B cell (primary cell): Measurements from ENCODE around the gene GMPR2. TPM values are rescaled to one million over a fixed set of nuclear protein-coding genes. Genes with fewer than 3 reads are reported as not detected.

Source experiments
- ATAC-seq: fragments of 200-7000 bp; cut with Tn5 transposase; one replicate; pipeline ENCODE4 v1.10.0; 2021; ENCODE audit warnings: low read depth, mild to moderate bottlenecking, moderate number of reproducible peaks, moderate library complexity
- CTCF ChIA-PET: fragments of 350-600 bp; sonication (Branson Sonifier 250); formaldehyde crosslinking; loops from one replicate; lab custom pipeline; 2021; ENCODE audit warnings: antibody characterized with exemption, inconsistent platforms; lab: Charles Lee
- POLR2A ChIA-PET: fragments of 350-600 bp; sonication (Branson Sonifier 250); formaldehyde crosslinking; loops from one replicate; lab custom pipeline; 2021; ENCODE audit warnings: antibody characterized with exemption; lab: Charles Lee
- DNase-seq: peaks from one replicate; pipeline ENCODE4 v3.0.0; 2013
- H2AFZ ChIP-seq: 2 replicates; pipeline ENCODE4 v1.6.1; 2012; ENCODE audit warnings: mild to moderate bottlenecking, low read depth, low read length; ENCODE audit not compliant: insufficient read depth, poor library complexity, severe bottlenecking
- H3K27ac ChIP-seq, 2 donors: 1 replicate in 1 of 2; 2 replicates in 1 of 2; pipeline ENCODE4 v1.5.1; 2012 to 2013; ENCODE audit warnings: low read length in 2 of 2, mild to moderate bottlenecking in 2 of 2, moderate library complexity in 1 of 2
- H3K27me3 ChIP-seq, 4 experiments: fragments of 200-600 bp in 1 of 4; sonication (generic) in 1 of 4; replicated peaks in 1 of 4; 1 replicate in 2 of 4; 2 replicates in 2 of 4; pipeline versions ENCODE4 v1.6.1 to v1.7.0; 2013 to 2016; ENCODE audit warnings: low read length in 3 of 4, mild to moderate bottlenecking in 2 of 4, mixed read lengths in 1 of 4, moderate library complexity in 1 of 4; ENCODE audit not compliant: insufficient read depth in 4 of 4, control insufficient read depth in 3 of 4; ENCODE audit errors: control extremely low read depth in 1 of 4
- H3K36me3 ChIP-seq, 2 experiments: replicated peaks in 1 of 2; 1 replicate in 1 of 2; 2 replicates in 1 of 2; pipeline versions ENCODE4 v1.6.1 to v1.7.1; 2013; ENCODE audit warnings: low read length in 1 of 2; ENCODE audit not compliant: insufficient read depth in 2 of 2, control insufficient read depth in 1 of 2; ENCODE audit errors: control extremely low read depth in 1 of 2, extremely low read depth in 1 of 2
- H3K4me1 ChIP-seq, 2 donors: fragments of 200-600 bp in 1 of 2; sonication (generic) in 1 of 2; 1 replicate in 1 of 2; 2 replicates in 1 of 2; pipeline versions ENCODE4 v1.5.1 to v1.6.1; 2013 to 2017; ENCODE audit warnings: low read length in 2 of 2; ENCODE audit not compliant: control insufficient read depth in 2 of 2, insufficient read depth in 2 of 2
- H3K4me2 ChIP-seq: replicated peaks from 2 replicates; pipeline ENCODE3; 2012; ENCODE audit warnings: mild to moderate bottlenecking, low read depth, low read length; ENCODE audit not compliant: poor library complexity, severe bottlenecking
- H3K4me3 ChIP-seq, 5 experiments: fragments of 200-600 bp in 1 of 5; sonication (generic) in 1 of 5; 1 replicate in 3 of 5; 2 replicates in 2 of 5; pipeline versions ENCODE4 v1.5.1 to v1.7.0; 2011 to 2016; ENCODE audit warnings: low read length in 4 of 5, mild to moderate bottlenecking in 4 of 5, low read depth in 2 of 5, control low read depth in 1 of 5, moderate library complexity in 1 of 5; ENCODE audit not compliant: insufficient read depth in 1 of 5; ENCODE audit errors: control extremely low read depth in 1 of 5, extremely low read depth in 1 of 5
- H3K79me2 ChIP-seq: fragments of 200-600 bp; sonication (generic); one replicate; pipeline ENCODE4 v1.6.0; 2016; ENCODE audit warnings: low read length; ENCODE audit not compliant: control insufficient read depth, insufficient read depth
- H3K9ac ChIP-seq: fragments of 200-600 bp; sonication (generic); 2 replicates; pipeline ENCODE4 v1.6.1; 2017; ENCODE audit warnings: mild to moderate bottlenecking, low read length, moderate library complexity
- H3K9me3 ChIP-seq, 3 donors: one replicate each; pipeline versions ENCODE4 v1.6.1 to v1.7.1; 2013; ENCODE audit warnings: low read length in 2 of 3; ENCODE audit not compliant: control insufficient read depth in 2 of 3, insufficient read depth in 1 of 3; ENCODE audit errors: control extremely low read depth in 1 of 3
- H4K20me1 ChIP-seq: 2 replicates; pipeline ENCODE4 v1.6.0; 2012; ENCODE audit warnings: mild to moderate bottlenecking, low read length; ENCODE audit not compliant: insufficient read depth, control insufficient read depth, poor library complexity, severe bottlenecking
- H3K27ac Mint-ChIP-seq: one replicate; pipeline ENCODE4 v1.8.0; 2021; ENCODE audit warnings: mixed read lengths
- H3K27me3 Mint-ChIP-seq: one replicate; pipeline ENCODE4 v1.8.0; 2021; ENCODE audit warnings: mixed read lengths
- H3K4me1 Mint-ChIP-seq: one replicate; pipeline ENCODE4 v1.8.0; 2021; ENCODE audit warnings: mixed read lengths
- H3K4me3 Mint-ChIP-seq: one replicate; pipeline ENCODE4 v1.8.0; 2021; ENCODE audit warnings: mixed read lengths
- H3K9me3 Mint-ChIP-seq: one replicate; pipeline ENCODE4 v1.8.0; 2022; ENCODE audit warnings: mixed read lengths; ENCODE audit not compliant: insufficient read depth
- CTCF ChIP-seq: fragments of 200-600 bp; IDR thresholded peaks from one replicate; pipeline ENCODE4 v1.8.0; 2022; ENCODE audit warnings: antibody characterized with exemption, mild to moderate bottlenecking
- EZH2 ChIP-seq: IDR thresholded peaks from 2 replicates; pipeline ENCODE4 v1.6.1; 2012; ENCODE audit warnings: borderline replicate concordance, low read depth, mild to moderate bottlenecking, moderate library complexity, low read length; ENCODE audit not compliant: insufficient read depth, poor library complexity, severe bottlenecking
- WGBS: methylation state at CpG from one replicate; pipeline ENCODE4 v1.1.5; 2013; ENCODE audit warnings: missing lambda C conversion rate; ENCODE audit not compliant: insufficient coverage; 5-methylcytosine and 5-hydroxymethylcytosine counted together
- intact Hi-C: fragments of 100-400 bp; cut with micrococcal nuclease; formaldehyde crosslinking; loops from one replicate; pipeline ENCODE4 v1.10.0; 2022
- polyA plus RNA-seq: library from polyadenylated mRNA; depleted of rRNA; stranded (reverse); fragments of >200 nt; gene quantifications from 2 replicates; pipeline ENCODE4 v1.2.3, GENCODE V29; 2012
- total RNA-seq, 2 donors: library from RNA; stranded (reverse); fragments of 120-200 nt in 1 of 2; gene quantifications; 1 replicate in 1 of 2; 2 replicates in 1 of 2; pipeline versions ENCODE4 v1.2.3 to v1.2.4, GENCODE V29; 2013 to 2022

GMPR2 gene
- total and polyA plus RNA-seq, 2 donors (not counting 1 experiment from before 2014, with no cell fraction given) = 39.7 to 58.7 TPM

DNA sequence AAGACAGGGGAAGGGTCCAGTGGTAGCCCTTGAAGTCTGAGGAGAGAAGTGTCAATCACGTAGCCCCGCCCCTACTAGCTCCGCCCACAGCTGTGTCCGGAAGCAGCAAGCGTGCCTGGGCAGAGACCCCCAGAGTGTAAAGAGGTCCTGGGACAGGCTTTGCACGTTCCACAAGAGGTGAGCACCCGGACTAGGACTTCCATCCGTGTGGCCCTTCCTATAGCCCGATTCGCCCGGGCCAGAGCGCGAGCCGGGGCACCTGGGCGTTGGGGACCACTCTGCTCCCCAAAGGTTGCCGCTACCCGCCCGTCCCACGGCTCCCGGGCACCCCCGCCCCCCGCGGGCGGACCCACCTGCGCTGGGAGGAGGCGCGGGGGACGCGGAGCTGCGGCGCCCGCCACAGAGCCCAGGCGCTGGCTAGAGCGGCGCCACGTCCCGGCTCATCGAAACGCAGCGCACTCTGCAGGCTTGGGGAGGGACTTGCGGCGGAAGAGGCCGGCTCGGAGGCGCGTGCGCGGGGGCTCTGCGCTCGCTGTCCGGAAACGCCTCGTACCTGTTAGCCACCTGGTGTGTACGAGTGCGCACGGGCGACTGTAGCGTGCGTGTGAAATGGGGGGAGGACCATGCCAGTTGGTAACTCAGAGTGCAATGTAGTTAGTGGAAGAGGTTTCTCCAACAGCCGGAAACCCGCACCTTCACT lies 38.6 kb downstream of the GMPR2 start, which contains the start of gene RABGGTA:
Gene RABGGTA (minus strand): TSS at position 464 of the 700 bp plus-strand sequence. CDS start 482 bp downstream, outside the sequence.
- TF ChIP-seq EZH2 (no peak), CTCF (peak; percentile 75)
- no peaks in the 10 kb centered on the region for H4K20me1 ChIP-seq
- H2AFZ ChIP-seq = peak within 1 kb of the TSS; percentile 79
- Mint-ChIP-seq H3K4me3 (peak within 1 kb of the TSS; percentile 94), H3K27me3 (no peaks in the 10 kb centered on the region), H3K27ac (peak within 1 kb of the TSS; percentile 94), H3K9me3 (no peaks in the 10 kb centered on the region), H3K4me1 (peaks cover 48% of the 10 kb centered on the region)
- no peaks in the 10 kb centered on the region for H3K27me3 ChIP-seq
- ChIA-PET CTCF (interaction anchor here (1.0 to 4.2 kb wide), 22 partner anchors 8 to 179 kb away, joined by 3 to 40 read pairs (median 4); partner anchors contain the start of genes CHMP4A, CIDEB, IRF9 and LTB4R), POLR2A (interaction anchor here (0.6 to 2.9 kb wide), 19 partner anchors 9 to 711 kb away, joined by 3 to 51 read pairs (median 5); partner anchors contain the start of genes CBLN3, DCAF11, DHRS1 and EMC9)
- peaks cover 20% of the 10 kb centered on the region for H3K79me2 ChIP-seq
- intact Hi-C loops = loop anchor here (1.0 to 10.0 kb wide), 12 partner anchors 8 to 160 kb away; partner anchors contain the start of genes CHMP4A, DCAF11, EMC9 and GMPR2
- peak within 1 kb of the TSS; percentile 90 for H3K9ac ChIP-seq
- H3K4me3 ChIP-seq = peak within 1 kb of the TSS; percentile 45 to 96 (median 93)
- ATAC-seq = peak; percentile 87
- peaks cover 32 to 39% of the 10 kb centered on the region in 2 donors for H3K4me1 ChIP-seq
- peak within 1 kb of the TSS; percentile 93 to 97 for H3K27ac ChIP-seq
- WGBS = under 1% methylated on average over 59 of the region's 61 CpGs
- DNase-seq = peak; percentile 98
- peak within 1 kb of the TSS; percentile 86 for H3K4me2 ChIP-seq
- peaks cover 0 to 30% of the 10 kb centered on the region in 2 experiments for H3K36me3 ChIP-seq
- H3K9me3 ChIP-seq = no peaks in the 10 kb centered on the region
